G401.6 (cell line): Measurements from ENCODE around the gene FAP.

ENCODE experiments used
- FAIRE-seq: peaks from 2 replicates; lab custom pipeline; 2012; peaks lifted over from hg19 to GRCh38; lab: Jason Lieb, UNC

Gene FAP

DNA sequence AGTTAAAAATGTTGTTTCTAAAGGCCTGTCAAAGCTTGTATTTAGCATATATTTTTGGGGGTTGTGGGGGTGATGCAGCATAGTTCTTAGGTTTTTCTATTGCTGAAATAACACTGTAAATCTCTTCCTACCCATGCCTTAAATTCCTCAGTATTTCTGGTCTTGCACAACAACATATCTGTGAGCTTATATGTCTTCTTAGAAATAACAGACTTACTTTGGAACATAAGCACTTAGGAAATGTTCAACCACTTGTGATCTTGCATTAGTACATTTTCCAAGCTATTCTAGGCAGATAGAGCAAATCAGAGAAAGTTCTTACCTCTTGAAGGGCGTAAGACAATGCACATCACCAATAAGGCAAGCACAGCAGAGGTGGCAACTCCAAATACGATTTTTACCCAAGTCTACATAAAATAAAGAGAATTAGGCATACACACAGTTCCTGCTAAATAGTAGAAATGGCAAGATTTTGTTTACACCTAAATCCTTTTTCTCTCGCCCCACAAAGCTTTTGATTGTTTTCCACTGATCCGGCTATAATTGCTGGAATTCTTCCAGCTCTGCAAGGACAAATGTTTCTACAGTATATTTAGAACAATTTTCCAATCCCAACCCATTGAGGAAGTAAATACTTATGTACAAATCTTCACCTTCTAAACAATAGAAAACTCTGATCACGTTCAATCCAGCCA, 512 bp downstream of the FAP start:
- no peak for FAIRE-seq

DNA sequence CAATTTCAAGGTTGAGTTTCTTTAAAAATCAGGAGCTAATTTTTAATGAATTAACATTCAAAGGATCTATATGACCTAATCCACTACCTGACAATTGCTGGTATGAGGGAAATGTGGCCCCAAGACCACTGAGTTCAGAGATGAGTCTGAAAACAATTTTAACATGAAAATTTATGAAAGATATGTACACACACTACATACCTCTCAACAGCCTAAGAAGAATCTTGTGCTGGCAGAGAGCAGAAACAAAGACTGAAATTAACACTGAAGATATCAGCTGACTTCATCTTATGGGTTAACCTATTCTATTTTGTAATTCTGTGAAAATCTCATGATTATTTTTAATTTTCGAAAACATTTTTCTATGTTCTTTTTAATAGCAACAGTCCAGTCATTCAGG, 1.7 kb downstream of the FAP start:
- FAIRE-seq, result no peak

DNA sequence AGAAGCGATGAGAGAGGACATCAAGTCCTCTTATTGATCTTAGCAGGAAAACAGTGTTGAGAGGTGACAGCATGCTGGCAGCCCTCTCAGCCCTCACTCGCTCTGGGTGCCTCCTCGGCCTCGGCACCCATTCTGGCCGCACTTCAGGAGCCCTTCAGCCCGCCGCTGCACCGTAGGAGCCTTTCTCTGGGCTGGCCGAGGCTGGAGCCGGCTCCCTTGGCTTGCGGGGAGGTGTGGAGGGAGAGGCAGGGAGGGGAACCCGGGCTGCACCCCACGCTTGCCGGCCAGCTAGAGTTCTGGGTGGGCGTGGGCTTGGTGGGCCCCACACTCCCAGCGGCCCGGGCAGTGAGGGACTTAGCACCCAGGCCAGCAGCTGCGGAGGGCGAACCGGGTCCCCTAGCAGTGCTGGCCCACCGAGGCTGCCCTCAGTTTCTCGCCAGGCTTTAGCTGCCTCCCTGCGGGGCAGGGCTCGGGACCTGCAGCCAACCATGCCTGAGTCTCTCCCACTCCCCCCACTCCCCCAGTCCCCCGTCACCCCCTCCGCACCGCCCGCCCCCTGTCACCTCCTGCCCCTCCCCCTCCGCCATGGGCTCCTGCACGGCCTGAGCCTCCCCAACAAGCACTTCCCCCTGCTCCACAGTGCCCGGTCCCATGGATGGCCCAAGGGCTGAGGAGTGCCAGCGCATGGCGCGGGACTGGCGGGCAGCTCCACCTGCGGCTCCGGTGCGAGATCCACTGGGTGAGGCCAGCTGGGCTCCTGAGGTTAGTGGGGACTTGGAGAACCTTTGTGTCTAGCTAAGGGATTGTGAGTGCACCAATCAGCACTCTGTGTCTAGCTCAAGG, 8.4 kb downstream of the FAP start:
- FAIRE-seq, result no peak

DNA sequence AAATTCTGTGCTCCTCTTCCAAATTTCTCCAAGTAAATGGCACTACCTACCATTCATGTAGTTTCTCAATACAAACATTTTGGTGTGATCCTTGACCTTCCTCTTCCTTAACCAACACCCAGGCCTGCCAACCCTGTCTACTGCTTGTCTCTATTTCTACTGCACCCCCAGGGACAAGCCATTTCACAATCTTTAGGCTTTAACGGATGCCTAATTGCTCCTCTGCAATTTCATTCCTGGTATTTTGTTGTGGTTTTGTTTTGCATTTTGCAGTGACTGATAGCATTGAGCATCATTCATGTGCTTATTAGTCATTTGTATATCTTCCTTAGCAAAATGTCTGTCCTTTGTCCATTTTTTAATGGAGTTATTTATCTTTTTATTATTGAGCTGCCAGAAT, 10.0 kb downstream of the FAP start:
- no peak for FAIRE-seq

- no peak for FAIRE-seq
Observed at GRCh38 chr2:162232671-162233070, 10.6 kb downstream of the FAP start.

DNA sequence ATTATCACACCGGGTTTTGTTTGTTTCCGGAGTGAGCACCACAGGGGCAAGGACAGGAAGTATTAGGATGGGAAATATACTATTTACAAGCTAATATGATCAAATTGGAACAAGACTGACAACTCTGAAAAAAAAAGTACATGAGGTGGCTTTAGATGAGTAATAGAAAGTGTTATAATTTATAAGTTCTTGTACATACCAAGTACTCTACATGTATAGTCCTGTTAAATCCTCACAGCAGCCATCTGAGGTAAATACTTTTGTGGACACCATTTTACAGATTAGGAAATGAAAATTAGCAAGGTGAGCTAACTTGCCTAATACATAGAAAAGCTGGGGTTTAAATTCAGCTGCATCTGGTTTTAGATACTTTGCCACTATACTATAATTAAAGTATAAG, 11.2 kb downstream of the FAP start:
- FAIRE-seq, result no peak

DNA sequence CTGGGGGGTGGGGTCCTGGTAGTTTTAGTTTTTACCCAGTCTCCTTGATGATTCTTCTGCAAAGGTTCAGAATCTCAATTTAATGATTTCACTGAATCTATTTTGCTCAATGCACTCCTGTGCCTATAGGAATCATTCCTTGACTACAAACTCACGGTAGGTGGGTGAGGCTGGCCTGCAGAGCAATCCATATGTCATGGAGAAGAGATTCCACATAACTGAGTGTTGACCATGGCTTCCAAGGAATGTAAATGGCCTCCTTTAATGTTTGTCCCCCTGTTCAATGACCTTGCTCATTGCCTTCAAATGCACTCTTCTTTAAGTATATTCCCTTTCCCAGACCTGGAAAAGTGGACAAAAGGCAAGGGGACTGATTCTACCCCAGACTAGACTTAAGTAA, 12.5 kb downstream of the FAP start:
- FAIRE-seq, result no peak

GRCh38 chr2:162226836-162227235, 16.4 kb downstream of the FAP start:
- no peak for FAIRE-seq

- no peak for FAIRE-seq
Observed at GRCh38 chr2:162221064-162221463, 22.2 kb downstream of the FAP start.

- no peak for FAIRE-seq
Observed at GRCh38 chr2:162220368-162220767, 22.9 kb downstream of the FAP start.

DNA sequence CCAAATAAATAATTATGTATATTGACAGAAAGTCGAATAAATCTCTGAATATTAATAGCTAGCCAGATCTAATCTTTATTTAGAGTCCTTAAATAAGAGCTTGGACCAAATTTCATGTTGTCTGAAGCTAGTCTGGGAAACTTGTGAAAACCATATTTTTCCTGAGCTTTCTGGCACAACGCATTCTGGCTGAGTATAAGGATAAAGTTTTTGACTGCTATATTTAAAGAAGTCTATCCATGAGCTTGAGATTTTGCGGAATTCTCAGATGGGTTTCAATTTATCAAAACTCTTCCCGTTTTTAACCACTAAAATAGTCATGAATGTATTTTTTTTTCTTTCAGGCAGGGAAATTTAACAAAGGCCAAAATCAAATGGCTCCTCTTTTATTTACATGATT, 23.8 kb downstream of the FAP start:
- no peak for FAIRE-seq

DNA sequence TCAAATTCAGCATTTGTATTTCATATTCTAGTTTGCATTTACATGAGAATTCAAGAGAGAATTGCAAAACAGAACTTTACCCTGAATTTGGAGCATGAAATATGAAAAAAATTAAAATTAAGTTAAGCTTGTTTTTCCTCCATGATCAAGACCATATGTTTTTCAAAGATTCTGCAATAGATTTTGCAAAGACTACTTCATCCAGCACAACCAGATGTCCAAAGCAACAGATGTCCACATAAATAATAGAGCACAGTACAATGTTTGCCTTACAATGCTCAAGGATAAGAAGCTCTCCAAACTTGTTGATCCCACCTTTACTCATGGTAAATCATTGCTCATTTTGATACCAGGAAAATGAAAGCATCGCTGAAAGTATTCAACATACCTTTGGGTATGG, 25.6 kb downstream of the FAP start:
- no peak for FAIRE-seq

GRCh38 chr2:162215162-162215561, 28.1 kb downstream of the FAP start:
- no peak for FAIRE-seq

DNA sequence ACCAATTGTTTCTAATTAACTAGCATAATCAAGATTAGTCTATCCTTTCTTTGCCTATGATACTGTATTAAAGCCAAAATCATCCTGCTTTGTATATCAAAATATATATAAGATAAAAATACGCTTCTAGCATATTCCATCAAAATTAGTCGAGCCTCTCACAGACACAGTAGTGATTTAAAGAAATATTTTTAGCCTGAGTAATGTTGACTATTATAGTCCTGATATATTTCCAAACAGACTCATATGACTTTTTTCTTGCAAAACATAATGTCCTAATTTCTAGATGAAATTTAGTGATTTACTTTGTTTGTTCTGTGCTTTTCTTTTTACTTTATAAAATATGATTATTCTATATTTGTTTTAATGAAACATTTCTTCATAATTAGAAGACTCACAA, 30.9 kb downstream of the FAP start:
- no peak for FAIRE-seq

- no peak for FAIRE-seq
Observed at GRCh38 chr2:162211732-162212131, 31.5 kb downstream of the FAP start.

- FAIRE-seq, result no peak
Observed at GRCh38 chr2:162210385-162210784, 32.9 kb downstream of the FAP start.

GRCh38 chr2:162202203-162202602, 41.0 kb downstream of the FAP start:
- no peak for FAIRE-seq

GRCh38 chr2:162200636-162201035, 42.6 kb downstream of the FAP start:
- no peak for FAIRE-seq

GRCh38 chr2:162199913-162200312, 43.3 kb downstream of the FAP start:
- FAIRE-seq, result no peak

DNA sequence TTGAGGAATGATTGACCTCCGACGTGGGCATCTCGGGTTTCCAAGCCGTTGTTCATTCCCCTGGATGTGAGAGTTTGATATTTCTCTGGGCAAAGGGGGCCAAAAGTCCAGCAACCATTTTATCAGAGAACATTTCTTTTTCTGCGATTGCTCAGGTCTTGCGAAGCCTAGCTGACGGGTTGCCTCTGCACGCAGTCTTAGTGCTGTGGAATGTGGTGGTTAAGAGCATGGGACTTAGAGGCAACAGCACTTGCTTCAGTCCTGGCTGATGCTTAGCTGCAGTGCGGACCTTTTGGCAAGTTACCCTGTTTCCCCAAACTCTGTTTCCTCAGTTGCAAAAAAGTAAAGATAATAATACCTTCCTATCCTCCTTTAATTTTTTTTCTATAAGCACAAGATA, 45.0 kb downstream of the FAP start:
- no peak for FAIRE-seq

- no peak for FAIRE-seq
Observed at GRCh38 chr2:162197069-162197825, 46.0 kb downstream of the FAP start.

GRCh38 chr2:162196638-162197037, 46.6 kb downstream of the FAP start:
- FAIRE-seq, result no peak

GRCh38 chr2:162188451-162188850, 54.8 kb downstream of the FAP start:
- FAIRE-seq, result no peak
